Breast epithelium (tissue), 3 donors: ENCODE data around the gene SLC35F3.

ENCODE experiments used
- CTCF ChIP-seq, 3 donors: fragments of 450-650 bp; IDR thresholded peaks; one replicate each; pipeline ENCODE4 v1.5.1; 2016 to 2017; ENCODE audit warnings: antibody characterized with exemption in 3 of 3, mild to moderate bottlenecking in 3 of 3, moderate library complexity in 3 of 3
- POLR2A ChIP-seq: fragments of 450-650 bp; IDR thresholded peaks from one replicate; pipeline ENCODE4 v1.6.1; 2016; ENCODE audit warnings: antibody characterized with exemption, mild to moderate bottlenecking, moderate library complexity
- POLR2AphosphoS5 ChIP-seq, 3 donors: sonication (generic); formaldehyde crosslinking; IDR thresholded peaks; one replicate each; pipeline ENCODE4 v1.6.1; 2017; ENCODE audit warnings: antibody characterized with exemption in 3 of 3

GRCh38 chr1:234357831-234358230 lies 453.4 kb downstream of the SLC35F3 start:
- no peak for TF ChIP-seq POLR2A
- TF ChIP-seq CTCF (IDR thresholded peaks at IDR 0.05), result no peak
- TF ChIP-seq POLR2AphosphoS5 (IDR thresholded peaks at IDR 0.05), result no peak
